HCT116 (cell line): ENCODE measurements around the gene CCDC85B. TPM values are rescaled to one million over a fixed set of nuclear protein-coding genes. Genes with fewer than 3 reads are reported as not detected.
A peak's percentile ranks its signal among the peaks of the same experiment; 100 is the strongest.

Experiments used
- ATAC-seq: fragments of 200-7000 bp; cut with Tn5 transposase; 2 replicates; pipeline ENCODE4 v1.9.1; 2020; ENCODE audit warnings: mild to moderate bottlenecking, moderate library complexity
- BruUV-seq: library from RNA; stranded (reverse); fragments of 400-500 nt; replicated peaks from 2 replicates; lab custom pipeline; 2021; lab: Mats Ljungman, UMichigan
- CTCF ChIA-PET: fragments of 300-600 bp; sonication (Branson Sonifier 250); formaldehyde crosslinking; loops from one replicate; lab custom pipeline; 2021; ENCODE audit warnings: antibody characterized with exemption; lab: Charles Lee
- POLR2A ChIA-PET: fragments of 300-600, 350-600 bp; sonication (Branson Sonifier 250); formaldehyde crosslinking; loops from one replicate; lab custom pipeline; 2021; ENCODE audit warnings: antibody characterized with exemption; lab: Charles Lee
- RAD21 ChIA-PET, 2 experiments: fragments of 300-600 bp; sonication (Branson Sonifier 250); formaldehyde crosslinking; loops; one replicate each; lab custom pipeline; 2023; ENCODE audit warnings: low total read pairs in 2 of 2; ENCODE audit not compliant: uncharacterized antibody in 2 of 2, unreplicated experiment in 2 of 2, low non-redundant PET in 1 of 2; lab: Charles Lee
- DNase-seq: peaks from one replicate; pipeline ENCODE4 v3.0.0-alpha.2; 2010; ENCODE audit warnings: low read depth, low spot score
- H2AFZ ChIP-seq: fragments of 200-600 bp; shearing (Covaris generic), sonication (generic); 2 replicates; pipeline ENCODE4 v1.6.1; 2017; ENCODE audit warnings: low read depth, mixed run types, mixed read lengths, antibody characterized with exemption, low read length; ENCODE audit not compliant: poor library complexity, severe bottlenecking
- H3K27ac ChIP-seq: 2 replicates; pipeline ENCODE4 v1.5.1; 2012; ENCODE audit warnings: low read depth, low read length
- H3K27me3 ChIP-seq: fragments of 200-600 bp; sonication (generic); 2 replicates; pipeline ENCODE4 v1.6.1; 2016; ENCODE audit warnings: mixed run types, low read length, mixed read lengths; ENCODE audit not compliant: insufficient read depth
- H3K36me3 ChIP-seq, 2 experiments: fragments of 200-500 bp in 1 of 2; fragments of 200-600 bp in 1 of 2; sonication (Bioruptor generic) in 1 of 2; sonication (generic) in 1 of 2; 2 replicates each; pipeline versions ENCODE4 v1.5.1 to v1.6.1; 2014 to 2016; ENCODE audit warnings: low read length in 2 of 2, inconsistent platforms in 1 of 2, mixed read lengths in 1 of 2, mixed run types in 1 of 2; ENCODE audit not compliant: insufficient read depth in 2 of 2, control insufficient read depth in 1 of 2
- H3K4me1 ChIP-seq, 2 experiments: fragments of 200-600 bp in 1 of 2; sonication (generic) in 1 of 2; 2 replicates each; pipeline versions ENCODE4 v1.5.1 to v1.6.1; 2012 to 2017; ENCODE audit warnings: low read length in 2 of 2, inconsistent platforms in 1 of 2, mild to moderate bottlenecking in 1 of 2, mixed read lengths in 1 of 2, mixed run types in 1 of 2, moderate library complexity in 1 of 2; ENCODE audit not compliant: insufficient read depth in 2 of 2, control insufficient read depth in 1 of 2
- H3K4me2 ChIP-seq: fragments of 200-600 bp; sonication (generic); 2 replicates; pipeline ENCODE4 v1.6.1; 2017; ENCODE audit warnings: mixed run types, low read length, mixed read lengths
- H3K4me3 ChIP-seq, 2 experiments: fragments of 200-600 bp in 1 of 2; sonication (generic) in 1 of 2; replicated peaks in 1 of 2; 2 replicates each; pipeline ENCODE4 v1.5.1; 2011 to 2016; ENCODE audit warnings: low read length in 2 of 2, control low read depth in 1 of 2, low read depth in 1 of 2, mild to moderate bottlenecking in 1 of 2, mixed read lengths in 1 of 2, mixed run types in 1 of 2
- H3K79me2 ChIP-seq: fragments of 200-600 bp; sonication (generic); 2 replicates; pipeline ENCODE4 v1.6.1; 2017; ENCODE audit warnings: mild to moderate bottlenecking, mixed run types, low read length, moderate library complexity, mixed read lengths; ENCODE audit not compliant: insufficient read depth
- H3K9ac ChIP-seq: fragments of 200-600 bp; sonication (generic); 2 replicates; pipeline ENCODE4 v1.6.1; 2016; ENCODE audit warnings: low read length, mixed read lengths
- H3K9me2 ChIP-seq: fragments of 200-600 bp; sonication (generic), shearing (Covaris generic); 2 replicates; pipeline ENCODE4 v1.6.1; 2017; ENCODE audit warnings: mixed run types, mild to moderate bottlenecking, moderate library complexity; ENCODE audit not compliant: insufficient read depth
- H3K9me3 ChIP-seq, 2 experiments: fragments of 200-500 bp in 1 of 2; fragments of 200-600 bp in 1 of 2; sonication (Bioruptor generic) in 1 of 2; sonication (generic) in 1 of 2; 2 replicates each; pipeline ENCODE4 v1.6.1; 2014 to 2017; ENCODE audit warnings: low read length in 2 of 2, mixed read lengths in 2 of 2, inconsistent platforms in 1 of 2, low read depth in 1 of 2, mild to moderate bottlenecking in 1 of 2, mixed run types in 1 of 2, moderate library complexity in 1 of 2; ENCODE audit not compliant: control insufficient read depth in 1 of 2, insufficient read depth in 1 of 2
- H4K20me1 ChIP-seq: fragments of 200-600 bp; sonication (generic), shearing (Covaris generic); 2 replicates; pipeline ENCODE4 v1.6.1; 2017; ENCODE audit warnings: mixed run types, mild to moderate bottlenecking, moderate library complexity; ENCODE audit not compliant: insufficient read depth
- CBX3 ChIP-seq: IDR thresholded peaks from 2 replicates; pipeline ENCODE4 v1.6.1; 2012; ENCODE audit warnings: low read depth
- EZH2phosphoT487 ChIP-seq: fragments of 200-600 bp; IDR thresholded peaks from 2 replicates; pipeline ENCODE4 v1.6.1; 2018; ENCODE audit warnings: antibody characterized with exemption, borderline replicate concordance
- FOSL1 ChIP-seq: IDR thresholded peaks from 2 replicates; pipeline ENCODE4 v1.6.1; 2012; ENCODE audit warnings: low read depth
- POLR2AphosphoS5 ChIP-seq: IDR thresholded peaks from 2 replicates; pipeline ENCODE4 v1.6.1; 2011; ENCODE audit warnings: mild to moderate bottlenecking, low read depth, low read length, moderate library complexity
- SRF ChIP-seq: IDR thresholded peaks from 2 replicates; pipeline ENCODE4 v1.6.1; 2012; ENCODE audit warnings: low read depth
- YY1 ChIP-seq: IDR thresholded peaks from 2 replicates; pipeline ENCODE4 v1.6.1; 2011; ENCODE audit warnings: low read length, low read depth, moderate library complexity, mild to moderate bottlenecking; ENCODE audit not compliant: insufficient replicate concordance; ENCODE audit errors: extremely low read depth
- ZBTB33 ChIP-seq: IDR thresholded peaks from 2 replicates; pipeline ENCODE4 v1.6.1; 2011; ENCODE audit warnings: mild to moderate bottlenecking, low read length, moderate library complexity; ENCODE audit not compliant: insufficient replicate concordance; ENCODE audit errors: extremely low read depth
- ZFX ChIP-seq: fragments of 450-650 bp; IDR thresholded peaks from 2 replicates; pipeline ENCODE4 v1.6.1; 2017
- intact Hi-C: fragments of 100-400 bp; cut with micrococcal nuclease; formaldehyde crosslinking; loops from 2 replicates; pipeline ENCODE4 v1.10.0; 2022
- total RNA-seq: library from RNA; stranded (reverse); gene quantifications from one replicate; pipeline ENCODE4 v1.2.1, GENCODE V29; 2021; ENCODE audit not compliant: unreplicated experiment

Gene CCDC85B
- total RNA-seq, 1 experiment from 2014 or later: 84.3 TPM

- H3K9me3 ChIP-seq: no peaks in the 10 kb centered on the region
- H3K4me2 ChIP-seq: peak overlapping the region; percentile 71
- peaks cover 64% of the 10 kb centered on the region for H3K79me2 ChIP-seq
- peaks cover 51 to 80% of the 10 kb centered on the region in 2 experiments for H3K4me1 ChIP-seq
- no peak overlapping the region for H2AFZ ChIP-seq
- POLR2A ChIA-PET: interaction anchor here (1.3 to 10.9 kb wide), 5 partner anchors 9 to 18 kb away, joined by 5 to 124 read pairs (median 30); partner anchors contain the start of genes CCDC85B and FIBP
- H3K4me3 ChIP-seq: peak overlapping the region; percentile 90 to 98
- BruUV-seq: no TSS peak
- H3K9me2 ChIP-seq: no peaks in the 10 kb centered on the region
- DNase-seq (no peak), ATAC-seq (peak; percentile 4)
- peak overlapping the region; percentile 99 for H3K27ac ChIP-seq
- TF ChIP-seq EZH2phosphoT487: no peak
- TF ChIP-seq SRF: no peak
- TF ChIP-seq ZBTB33: no peak
- no peak for TF ChIP-seq POLR2AphosphoS5
- TF ChIP-seq YY1: no peak
- no peak for TF ChIP-seq FOSL1
- peak; percentile 7; the same call in 1 of the 2 replicates for TF ChIP-seq ZFX
- no peak for TF ChIP-seq CBX3
- H3K9ac ChIP-seq: peak overlapping the region; percentile 99
- intact Hi-C loops: loop anchor here (1.0 kb wide), 1 partner anchor 17 kb away; no protein-coding TSS in a partner anchor
- no peaks in the 10 kb centered on the region for H3K27me3 ChIP-seq
- H3K36me3 ChIP-seq: peaks cover 7 to 40% of the 10 kb centered on the region in 2 experiments; a peak in 3 of 4 replicates
- H4K20me1 ChIP-seq: peaks cover 25% of the 10 kb centered on the region; the same call in 1 of the 2 replicates
- CTCF ChIA-PET: interaction anchor here (1.2 to 1.6 kb wide), 2 partner anchors 8 to 40 kb away, joined by 4 to 5 read pairs; no protein-coding TSS in a partner anchor
- RAD21 ChIA-PET: no interaction called here
Observed at GRCh38 chr11:65899356-65900124, 9.1 kb downstream of the CCDC85B start.
